Suppressor macrophage (primary cell): ENCODE data around the gene RPTOR.

Experiments
- DNase-seq, 4 experiments: peaks; one replicate each; pipeline ENCODE4 v3.0.0-alpha.2; 2020 to 2022

The RPTOR gene

GRCh38 chr17:80591788-80592187 lies 47.1 kb downstream of the RPTOR start:
- DNase-seq: no peak

DNA sequence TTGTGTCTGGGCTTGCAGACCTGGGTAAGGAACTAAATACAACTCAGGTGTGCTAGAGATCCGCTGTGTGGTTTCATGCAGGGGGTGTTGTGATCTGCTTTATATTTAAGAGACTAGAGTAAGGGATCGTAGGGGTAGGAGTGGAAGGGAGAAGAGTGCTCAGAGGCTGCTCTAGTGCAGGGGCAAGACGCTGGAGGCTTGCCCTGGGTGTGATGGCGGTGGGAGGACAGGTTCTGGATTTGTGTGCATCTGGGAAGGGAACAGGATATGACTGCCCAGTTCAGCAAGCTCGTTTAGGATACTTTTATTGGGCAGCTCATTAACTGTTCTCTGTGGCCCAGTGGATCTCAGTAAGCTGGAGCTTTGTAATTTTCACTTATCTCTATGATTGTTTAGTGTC lies 47.6 kb downstream of the RPTOR start:
- no peak for DNase-seq

GRCh38 chr17:80593181-80593580 lies 48.5 kb downstream of the RPTOR start:
- no peak for DNase-seq

DNA sequence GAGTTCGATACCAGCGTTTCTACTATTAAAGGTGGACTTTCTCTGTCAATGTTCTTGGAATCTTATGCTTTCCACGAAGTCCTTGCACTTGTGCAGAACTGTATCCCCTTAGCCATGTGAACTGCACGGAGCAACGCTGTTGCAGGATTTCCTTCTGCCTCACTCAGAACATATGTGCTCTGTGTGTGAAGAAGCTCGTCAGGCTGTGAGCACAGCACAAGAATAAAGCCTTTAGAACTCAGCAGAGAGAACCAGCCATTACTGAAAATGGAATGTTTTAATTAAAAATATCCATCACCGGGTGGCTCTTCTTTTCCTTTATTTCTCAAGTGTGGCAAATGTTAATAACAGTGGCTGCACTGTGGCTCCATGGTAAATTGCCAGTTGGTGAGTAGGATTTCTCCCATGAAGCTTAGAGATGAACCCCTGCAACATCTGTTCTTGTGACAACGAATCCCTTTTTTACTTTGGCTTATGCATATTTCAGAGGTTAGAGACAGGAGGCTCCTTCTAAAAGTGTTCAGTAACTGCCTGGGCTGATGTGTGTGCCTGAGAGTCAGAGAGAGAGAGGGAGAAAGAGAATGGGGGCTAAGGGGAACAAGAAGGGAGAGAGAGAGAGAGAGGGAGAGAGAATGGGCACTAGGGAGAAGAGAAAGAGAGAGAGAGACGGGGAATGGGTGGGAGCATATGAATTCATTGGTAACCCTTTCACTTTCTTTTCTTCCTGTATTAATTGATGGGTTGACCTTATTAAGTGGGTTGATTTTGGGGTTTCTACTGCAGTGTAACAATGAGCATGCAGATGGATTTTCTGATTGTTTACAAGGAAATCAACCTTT lies 50.0 kb downstream of the RPTOR start:
- DNase-seq: no peak

GRCh38 chr17:80596760-80597608 lies 52.3 kb downstream of the RPTOR start:
- DNase-seq: no peak

GRCh38 chr17:80598813-80599545 lies 54.3 kb downstream of the RPTOR start:
- DNase-seq: no peak

GRCh38 chr17:80599546-80600305 lies 55.1 kb downstream of the RPTOR start:
- DNase-seq: no peak

- no peak for DNase-seq
Observed at GRCh38 chr17:80601146-80601545, 56.5 kb downstream of the RPTOR start.

GRCh38 chr17:80603396-80603795 lies 58.8 kb downstream of the RPTOR start:
- DNase-seq: no peak

DNA sequence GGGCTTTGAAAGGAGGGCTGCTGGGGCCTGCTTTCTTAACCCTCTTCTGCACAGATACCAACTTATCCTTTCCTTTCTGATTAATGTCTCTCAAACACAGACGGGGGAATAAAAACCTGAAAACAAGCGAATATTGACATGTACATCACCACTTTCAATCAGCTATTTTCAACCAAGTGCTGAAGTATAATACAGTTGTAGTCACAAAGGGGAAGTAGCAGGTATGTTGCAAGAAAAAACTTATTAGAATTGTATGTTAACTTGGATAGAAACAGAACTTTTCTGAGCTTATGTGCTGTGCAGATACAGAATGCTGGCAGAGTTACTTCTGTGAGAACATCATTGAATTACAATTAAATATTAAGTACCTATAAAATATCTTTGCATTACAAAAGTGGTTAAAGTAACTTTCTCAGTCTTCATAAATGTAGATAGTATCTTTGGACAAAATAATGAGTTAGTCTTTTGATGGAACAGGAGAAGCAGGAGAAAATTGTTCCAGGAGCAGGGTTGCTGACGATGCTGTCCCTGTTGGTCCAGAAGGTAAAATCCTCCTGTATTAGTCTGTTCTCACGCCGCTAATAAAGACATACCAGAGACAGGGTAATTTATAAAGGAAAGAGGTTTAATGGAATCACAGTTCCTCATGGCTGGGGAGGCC lies 59.5 kb downstream of the RPTOR start:
- peak in 2 of 4 experiments; percentile 56 to 59 for DNase-seq

GRCh38 chr17:80604670-80605010 lies 60.0 kb downstream of the RPTOR start:
- peak; percentile 34 to 73 (median 56) for DNase-seq

DNA sequence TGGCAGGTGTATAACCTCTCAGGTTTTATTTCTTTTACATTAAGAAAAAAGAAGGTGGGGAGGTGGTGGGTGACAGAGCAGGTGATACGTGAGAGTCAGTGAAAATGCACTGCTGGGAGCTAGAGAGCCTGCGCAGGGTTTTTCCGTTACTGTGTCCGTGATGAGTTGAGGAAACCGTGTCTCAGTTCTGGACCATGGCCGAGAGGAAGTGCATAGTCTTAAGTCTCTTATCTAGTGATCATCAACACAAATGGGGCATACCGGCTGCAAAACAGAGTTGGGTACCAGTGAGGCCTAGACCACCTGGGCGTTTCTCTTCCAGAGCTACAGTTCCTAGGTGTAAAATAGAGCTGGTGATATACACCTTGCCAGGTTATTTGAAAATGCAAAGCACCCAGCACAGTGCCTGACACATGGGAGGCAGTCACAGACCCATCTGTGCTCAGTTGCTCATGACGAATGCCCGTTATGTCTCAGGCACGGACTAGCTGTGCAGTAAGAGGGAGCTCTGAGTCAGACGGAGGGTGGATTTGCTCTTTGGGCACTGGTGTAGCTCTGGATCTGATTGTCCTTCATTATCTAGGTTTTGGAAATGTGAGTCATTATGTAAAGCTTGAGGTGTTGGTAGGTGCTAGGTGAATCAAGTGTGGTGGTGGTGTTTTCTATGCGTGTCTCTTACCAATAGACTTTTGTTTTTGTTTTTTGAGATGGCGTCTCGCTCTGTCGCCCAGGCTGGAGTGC lies 60.9 kb downstream of the RPTOR start:
- DNase-seq: no peak

DNA sequence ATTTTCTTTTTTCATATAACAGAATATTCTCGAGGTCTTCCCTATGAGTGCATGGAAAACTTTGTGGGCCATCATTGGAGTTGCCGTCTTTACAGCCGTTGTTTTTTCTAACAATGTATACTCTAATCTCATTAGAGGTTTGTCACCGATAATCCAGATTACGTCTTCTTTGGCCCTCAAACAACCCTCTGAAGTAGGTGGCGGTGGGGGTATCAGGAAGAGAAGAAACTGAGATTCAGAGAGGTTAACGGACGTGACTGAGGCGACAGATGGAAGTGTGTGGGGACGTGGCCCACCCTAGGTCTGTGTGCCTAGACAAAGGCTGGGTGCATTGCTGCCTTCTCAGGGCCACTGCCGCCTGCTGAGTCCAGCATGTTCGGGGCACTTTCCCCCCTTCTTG lies 63.7 kb downstream of the RPTOR start:
- DNase-seq: no peak

GRCh38 chr17:80609757-80610156 lies 65.1 kb downstream of the RPTOR start:
- DNase-seq: no peak

GRCh38 chr17:80611816-80612215 lies 67.2 kb downstream of the RPTOR start:
- DNase-seq: no peak

- no peak for DNase-seq
Observed at GRCh38 chr17:80612997-80613731, 68.5 kb downstream of the RPTOR start.

GRCh38 chr17:80613732-80614071 lies 69.1 kb downstream of the RPTOR start:
- DNase-seq: no peak

- no peak for DNase-seq
Observed at GRCh38 chr17:80614332-80615047, 69.9 kb downstream of the RPTOR start.

- DNase-seq: no peak
Observed at GRCh38 chr17:80615376-80615775, 70.7 kb downstream of the RPTOR start.

DNA sequence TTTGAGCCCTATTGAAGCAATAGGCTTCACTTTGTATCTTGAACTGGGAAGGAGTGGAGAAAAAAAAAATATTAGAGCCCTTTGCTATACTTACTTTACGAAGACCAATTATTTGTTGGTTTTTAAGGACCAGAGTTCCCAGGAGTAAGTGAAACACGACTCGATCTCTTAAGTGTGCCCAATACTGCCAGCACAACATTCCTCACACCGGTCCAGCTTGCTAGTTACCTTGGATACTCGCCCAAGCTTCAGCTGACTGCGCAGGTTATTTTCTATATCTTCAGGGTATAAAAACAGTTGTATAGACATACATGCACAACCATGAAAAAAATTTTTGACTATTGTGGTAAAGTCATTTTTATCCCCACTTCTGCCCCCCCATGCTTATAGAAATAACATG lies 72.1 kb downstream of the RPTOR start:
- DNase-seq: no peak
